ENCODE data around the gene SUSD5.
"Not testable (repeated sequence)": the region's sequence is repeated elsewhere in the genome, so short reads cannot be mapped to it uniquely, and the experiment has no call there.

Gene SUSD5

DNA sequence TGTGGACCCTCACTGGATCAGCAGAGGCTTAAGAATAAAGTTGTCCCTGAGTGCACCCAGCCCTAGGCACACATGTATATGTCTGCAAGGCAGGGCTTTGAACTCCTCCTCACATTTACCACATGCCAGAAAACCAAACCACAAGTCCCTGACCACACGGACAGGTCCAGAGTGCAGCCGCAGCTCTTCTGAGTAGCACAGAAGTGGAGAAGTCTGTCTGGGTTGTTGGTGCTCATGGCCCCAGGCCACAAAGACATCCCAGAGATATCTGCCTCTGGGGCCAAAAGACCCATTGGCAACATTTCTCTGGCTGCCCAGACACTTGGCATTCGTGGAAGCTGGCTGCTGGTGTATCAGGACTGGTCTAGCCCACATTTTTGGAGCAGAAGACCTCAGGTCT lies 17.4 kb downstream of the SUSD5 start:
- TF ChIP-seq, protein P1, sequence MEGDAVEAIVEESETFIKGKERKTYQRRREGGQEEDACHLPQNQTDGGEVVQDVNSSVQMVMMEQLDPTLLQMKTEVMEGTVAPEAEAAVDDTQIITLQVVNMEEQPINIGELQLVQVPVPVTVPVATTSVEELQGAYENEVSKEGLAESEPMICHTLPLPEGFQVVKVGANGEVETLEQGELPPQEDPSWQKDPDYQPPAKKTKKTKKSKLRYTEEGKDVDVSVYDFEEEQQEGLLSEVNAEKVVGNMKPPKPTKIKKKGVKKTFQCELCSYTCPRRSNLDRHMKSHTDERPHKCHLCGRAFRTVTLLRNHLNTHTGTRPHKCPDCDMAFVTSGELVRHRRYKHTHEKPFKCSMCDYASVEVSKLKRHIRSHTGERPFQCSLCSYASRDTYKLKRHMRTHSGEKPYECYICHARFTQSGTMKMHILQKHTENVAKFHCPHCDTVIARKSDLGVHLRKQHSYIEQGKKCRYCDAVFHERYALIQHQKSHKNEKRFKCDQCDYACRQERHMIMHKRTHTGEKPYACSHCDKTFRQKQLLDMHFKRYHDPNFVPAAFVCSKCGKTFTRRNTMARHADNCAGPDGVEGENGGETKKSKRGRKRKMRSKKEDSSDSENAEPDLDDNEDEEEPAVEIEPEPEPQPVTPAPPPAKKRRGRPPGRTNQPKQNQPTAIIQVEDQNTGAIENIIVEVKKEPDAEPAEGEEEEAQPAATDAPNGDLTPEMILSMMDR (IDR thresholded peaks at IDR 0.05; ENCODE audit: low read depth, low read length, missing control alignments), result no peak
- DNase-seq (ENCODE audit: low read depth), result no peak
- H3K4me3 ChIP-seq (ENCODE audit: low read depth, low read length), result no peak overlapping the region

DNA sequence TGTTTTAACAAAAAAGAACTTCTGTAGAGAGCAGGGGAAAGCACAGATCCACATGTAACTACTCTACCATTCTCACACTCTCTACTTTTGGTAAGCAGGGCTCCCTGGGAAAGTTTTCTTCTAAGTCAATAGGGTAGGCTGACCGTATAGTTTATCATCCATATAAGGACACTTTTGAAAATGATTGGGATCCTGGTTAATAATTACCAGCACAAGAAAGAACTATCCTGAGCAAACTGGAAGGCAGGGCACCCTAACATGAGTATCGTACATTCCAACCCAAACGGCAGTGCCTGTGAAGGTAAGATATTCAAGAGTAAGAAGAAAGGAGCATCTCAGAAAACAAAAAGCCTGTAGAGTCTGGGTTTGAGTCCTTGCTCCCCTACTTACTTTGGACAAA lies 22.1 kb downstream of the SUSD5 start:
- no peak for DNase-seq (ENCODE audit: low read depth)
- TF ChIP-seq, protein P1 (IDR thresholded peaks at IDR 0.05; ENCODE audit: low read depth, low read length, missing control alignments), result no peak
- no peak overlapping the region for H3K4me3 ChIP-seq (ENCODE audit: low read depth, low read length)

DNA sequence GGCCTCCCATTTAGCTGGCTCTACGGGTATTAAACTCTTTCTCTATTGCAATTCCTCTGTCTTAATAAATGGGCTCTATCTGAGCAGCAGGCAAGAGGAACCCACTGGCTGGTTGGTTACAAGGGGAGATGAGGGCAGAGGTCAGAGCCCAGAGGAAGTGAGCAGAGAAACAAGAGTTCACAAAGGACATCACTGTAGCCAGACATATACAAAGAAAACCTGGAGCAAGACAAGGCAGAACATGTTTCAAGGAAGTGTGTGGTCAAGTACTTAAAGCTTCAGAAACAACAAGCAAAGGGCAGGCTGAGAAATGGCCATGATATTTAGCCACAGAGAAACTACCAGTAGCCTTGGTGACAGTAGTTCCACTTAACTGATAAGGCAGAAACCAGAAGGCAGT lies 24.3 kb downstream of the SUSD5 start:
- TF ChIP-seq, protein P1 (IDR thresholded peaks at IDR 0.05; ENCODE audit: low read depth, low read length, missing control alignments), result no peak
- no peak overlapping the region for H3K4me3 ChIP-seq (ENCODE audit: low read depth, low read length)
- DNase-seq (ENCODE audit: low read depth), result no peak

DNA sequence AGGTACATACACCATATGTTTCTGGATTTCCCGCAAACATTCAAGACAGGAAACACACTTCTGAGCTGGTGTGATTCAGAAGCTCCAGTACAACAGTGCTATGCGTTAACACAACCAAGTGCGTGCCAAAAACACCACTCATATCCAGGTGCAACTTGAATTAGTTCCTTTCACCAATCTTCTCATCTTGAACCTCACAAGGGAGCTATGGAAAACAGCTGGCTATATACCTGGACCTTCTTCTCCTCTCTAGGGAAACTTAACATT lies 31.3 kb downstream of the SUSD5 start:
- TF ChIP-seq, protein P1 (IDR thresholded peaks at IDR 0.05; ENCODE audit: low read depth, low read length, missing control alignments), result no peak
- no peak overlapping the region for H3K4me3 ChIP-seq (ENCODE audit: low read depth, low read length)

DNA sequence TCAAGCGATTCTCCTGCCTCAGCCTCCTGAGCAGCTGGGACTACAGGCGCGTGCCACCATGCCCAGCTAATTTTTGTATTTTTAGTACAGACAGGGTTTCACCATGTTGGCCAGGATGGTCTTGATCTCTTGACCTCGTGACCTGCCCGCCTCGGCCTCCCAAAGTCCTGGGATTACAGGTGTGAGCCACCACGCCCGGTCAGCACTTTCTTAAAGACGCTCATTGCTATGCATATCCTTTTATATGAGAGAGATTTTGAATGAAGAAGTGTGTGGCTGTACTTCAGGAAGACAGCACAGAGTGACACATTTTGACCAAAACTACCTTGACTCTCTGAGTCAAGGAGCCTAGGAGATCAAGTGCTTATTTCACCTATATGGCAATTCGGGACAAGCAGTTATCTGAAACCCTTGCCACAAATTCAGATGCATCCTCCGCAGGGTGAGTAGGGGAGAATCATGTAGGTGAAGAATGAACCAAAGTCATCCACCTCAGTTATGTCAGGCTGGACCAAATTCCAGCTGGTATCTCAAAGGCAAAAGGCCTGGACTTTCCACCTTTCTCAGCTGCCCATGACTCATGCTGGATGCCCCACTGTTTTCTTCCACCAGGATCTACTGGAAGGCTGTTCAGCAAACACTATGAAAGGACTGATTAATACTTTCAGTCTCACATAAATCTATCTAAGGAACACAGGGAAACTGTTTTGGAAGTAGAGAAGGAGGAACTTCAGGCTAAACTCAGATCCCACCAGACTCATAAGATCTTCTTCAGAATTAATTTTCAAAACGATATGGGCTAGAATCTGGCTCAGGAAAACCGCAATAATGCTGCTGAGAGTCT lies 31.9 kb downstream of the SUSD5 start:
- TF ChIP-seq, protein P1 (IDR thresholded peaks at IDR 0.05; ENCODE audit: low read depth, low read length, missing control alignments), result no peak
- no peak for DNase-seq (ENCODE audit: low read depth)
- H3K4me3 ChIP-seq (ENCODE audit: low read depth, low read length), result no peak overlapping the region

More for the DNA sequence above, 31.3 kb downstream of the SUSD5 start:
- no peak for DNase-seq (ENCODE audit: low read depth)

DNA sequence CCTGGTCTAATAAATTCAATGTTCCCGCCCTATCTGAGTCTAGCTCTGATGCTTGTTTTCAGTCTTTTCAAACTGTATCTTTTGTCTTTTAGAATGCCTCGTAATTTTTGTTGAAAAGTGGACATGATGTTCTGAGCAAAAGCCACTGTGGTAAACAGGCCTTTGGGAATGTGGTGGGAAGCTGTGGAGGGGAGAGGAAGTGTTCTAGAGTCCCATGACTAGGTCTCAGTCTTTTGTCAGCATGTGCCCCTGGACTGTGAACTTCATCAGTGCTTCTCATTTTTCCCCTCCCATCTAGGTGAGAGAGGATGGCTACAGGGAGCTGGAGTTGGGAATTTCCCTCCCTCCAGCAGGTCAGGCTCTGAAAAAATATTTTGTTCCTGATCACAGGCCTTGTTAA lies 33.7 kb downstream of the SUSD5 start:
- no peak overlapping the region for H3K4me3 ChIP-seq (ENCODE audit: low read depth, low read length)
- TF ChIP-seq, protein P1 (IDR thresholded peaks at IDR 0.05; ENCODE audit: low read depth, low read length, missing control alignments), result no peak
- no peak for DNase-seq (ENCODE audit: low read depth)

DNA sequence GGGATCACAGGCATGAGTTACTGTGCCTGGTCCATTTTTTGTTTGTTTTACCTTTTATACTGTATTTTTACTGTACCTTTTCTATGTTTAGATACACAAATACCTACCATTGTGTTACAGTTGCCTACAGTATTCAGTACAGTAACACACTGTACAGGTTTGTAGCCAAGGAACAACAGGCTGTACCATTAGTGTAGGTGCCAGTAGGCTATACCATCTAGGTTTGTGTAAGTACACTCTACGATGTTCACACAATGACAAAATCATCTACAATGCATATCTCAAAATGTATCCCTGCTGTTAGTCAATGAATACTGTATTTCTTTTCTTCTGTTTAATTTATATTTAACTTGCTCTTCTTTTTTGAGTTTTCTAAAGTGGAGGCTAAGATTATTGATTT lies 37.0 kb downstream of the SUSD5 start:
- not testable (repeated sequence) for H3K4me3 ChIP-seq (ENCODE audit: low read depth, low read length); DNase-seq (ENCODE audit: low read depth)
